HCT116 (cell line): ENCODE data around the gene CES3. TPM values are rescaled to one million over a fixed set of nuclear protein-coding genes. Genes with fewer than 3 reads are reported as not detected.

Source experiments
- ATAC-seq: fragments of 200-7000 bp; cut with Tn5 transposase; 2 replicates; pipeline ENCODE4 v1.9.1; 2020; ENCODE audit warnings: mild to moderate bottlenecking, moderate library complexity
- BruUV-seq: library from RNA; stranded (reverse); fragments of 400-500 nt; replicated peaks from 2 replicates; lab custom pipeline; 2021; lab: Mats Ljungman, UMichigan
- CTCF ChIA-PET: fragments of 300-600 bp; sonication (Branson Sonifier 250); formaldehyde crosslinking; loops from one replicate; lab custom pipeline; 2021; ENCODE audit warnings: antibody characterized with exemption; lab: Charles Lee
- POLR2A ChIA-PET: fragments of 300-600, 350-600 bp; sonication (Branson Sonifier 250); formaldehyde crosslinking; loops from one replicate; lab custom pipeline; 2021; ENCODE audit warnings: antibody characterized with exemption; lab: Charles Lee
- RAD21 ChIA-PET, 2 experiments: fragments of 300-600 bp; sonication (Branson Sonifier 250); formaldehyde crosslinking; loops; one replicate each; lab custom pipeline; 2023; ENCODE audit warnings: low total read pairs in 2 of 2; ENCODE audit not compliant: uncharacterized antibody in 2 of 2, unreplicated experiment in 2 of 2, low non-redundant PET in 1 of 2; lab: Charles Lee
- DNase-seq: peaks from one replicate; pipeline ENCODE4 v3.0.0-alpha.2; 2010; ENCODE audit warnings: low read depth, low spot score
- H2AFZ ChIP-seq: fragments of 200-600 bp; shearing (Covaris generic), sonication (generic); 2 replicates; pipeline ENCODE4 v1.6.1; 2017; ENCODE audit warnings: low read depth, mixed run types, mixed read lengths, antibody characterized with exemption, low read length; ENCODE audit not compliant: poor library complexity, severe bottlenecking
- H3K27ac ChIP-seq: 2 replicates; pipeline ENCODE4 v1.5.1; 2012; ENCODE audit warnings: low read depth, low read length
- H3K27me3 ChIP-seq: fragments of 200-600 bp; sonication (generic); 2 replicates; pipeline ENCODE4 v1.6.1; 2016; ENCODE audit warnings: mixed run types, low read length, mixed read lengths; ENCODE audit not compliant: insufficient read depth
- H3K36me3 ChIP-seq, 2 experiments: fragments of 200-500 bp in 1 of 2; fragments of 200-600 bp in 1 of 2; sonication (Bioruptor generic) in 1 of 2; sonication (generic) in 1 of 2; 2 replicates each; pipeline versions ENCODE4 v1.5.1 to v1.6.1; 2014 to 2016; ENCODE audit warnings: low read length in 2 of 2, inconsistent platforms in 1 of 2, mixed read lengths in 1 of 2, mixed run types in 1 of 2; ENCODE audit not compliant: insufficient read depth in 2 of 2, control insufficient read depth in 1 of 2
- H3K4me1 ChIP-seq, 2 experiments: fragments of 200-600 bp in 1 of 2; sonication (generic) in 1 of 2; 2 replicates each; pipeline versions ENCODE4 v1.5.1 to v1.6.1; 2012 to 2017; ENCODE audit warnings: low read length in 2 of 2, inconsistent platforms in 1 of 2, mild to moderate bottlenecking in 1 of 2, mixed read lengths in 1 of 2, mixed run types in 1 of 2, moderate library complexity in 1 of 2; ENCODE audit not compliant: insufficient read depth in 2 of 2, control insufficient read depth in 1 of 2
- H3K4me2 ChIP-seq: fragments of 200-600 bp; sonication (generic); 2 replicates; pipeline ENCODE4 v1.6.1; 2017; ENCODE audit warnings: mixed run types, low read length, mixed read lengths
- H3K4me3 ChIP-seq, 2 experiments: fragments of 200-600 bp in 1 of 2; sonication (generic) in 1 of 2; replicated peaks in 1 of 2; 2 replicates each; pipeline ENCODE4 v1.5.1; 2011 to 2016; ENCODE audit warnings: low read length in 2 of 2, control low read depth in 1 of 2, low read depth in 1 of 2, mild to moderate bottlenecking in 1 of 2, mixed read lengths in 1 of 2, mixed run types in 1 of 2
- H3K79me2 ChIP-seq: fragments of 200-600 bp; sonication (generic); 2 replicates; pipeline ENCODE4 v1.6.1; 2017; ENCODE audit warnings: mild to moderate bottlenecking, mixed run types, low read length, moderate library complexity, mixed read lengths; ENCODE audit not compliant: insufficient read depth
- H3K9ac ChIP-seq: fragments of 200-600 bp; sonication (generic); 2 replicates; pipeline ENCODE4 v1.6.1; 2016; ENCODE audit warnings: low read length, mixed read lengths
- H3K9me2 ChIP-seq: fragments of 200-600 bp; sonication (generic), shearing (Covaris generic); 2 replicates; pipeline ENCODE4 v1.6.1; 2017; ENCODE audit warnings: mixed run types, mild to moderate bottlenecking, moderate library complexity; ENCODE audit not compliant: insufficient read depth
- H3K9me3 ChIP-seq, 2 experiments: fragments of 200-500 bp in 1 of 2; fragments of 200-600 bp in 1 of 2; sonication (Bioruptor generic) in 1 of 2; sonication (generic) in 1 of 2; 2 replicates each; pipeline ENCODE4 v1.6.1; 2014 to 2017; ENCODE audit warnings: low read length in 2 of 2, mixed read lengths in 2 of 2, inconsistent platforms in 1 of 2, low read depth in 1 of 2, mild to moderate bottlenecking in 1 of 2, mixed run types in 1 of 2, moderate library complexity in 1 of 2; ENCODE audit not compliant: control insufficient read depth in 1 of 2, insufficient read depth in 1 of 2
- H4K20me1 ChIP-seq: fragments of 200-600 bp; sonication (generic), shearing (Covaris generic); 2 replicates; pipeline ENCODE4 v1.6.1; 2017; ENCODE audit warnings: mixed run types, mild to moderate bottlenecking, moderate library complexity; ENCODE audit not compliant: insufficient read depth
- CTCF ChIP-seq, 3 experiments: fragments of 200-600 bp in 1 of 3; sonication (generic) in 1 of 3; IDR thresholded peaks in 2 of 3; conservative IDR thresholded peaks in 1 of 3; 2 replicates each; pipeline ENCODE4 v1.5.1; 2012 to 2017; ENCODE audit warnings: low read depth in 2 of 3, low read length in 2 of 3, antibody characterized with exemption in 1 of 3, borderline replicate concordance in 1 of 3, control low read depth in 1 of 3, mild to moderate bottlenecking in 1 of 3, mixed read lengths in 1 of 3, mixed run types in 1 of 3, moderate library complexity in 1 of 3; ENCODE audit not compliant: insufficient read depth in 1 of 3
- FOSL1 ChIP-seq: IDR thresholded peaks from 2 replicates; pipeline ENCODE4 v1.6.1; 2012; ENCODE audit warnings: low read depth
- TCF7L2 ChIP-seq: IDR thresholded peaks from 2 replicates; pipeline ENCODE4 v1.7.0; 2011; ENCODE audit warnings: borderline replicate concordance, inconsistent platforms; ENCODE audit not compliant: insufficient read depth, insufficient read length; ENCODE audit errors: extremely low read depth
- intact Hi-C: fragments of 100-400 bp; cut with micrococcal nuclease; formaldehyde crosslinking; loops from 2 replicates; pipeline ENCODE4 v1.10.0; 2022
- total RNA-seq: library from RNA; stranded (reverse); gene quantifications from one replicate; pipeline ENCODE4 v1.2.1, GENCODE V29; 2021; ENCODE audit not compliant: unreplicated experiment
- TF ChIP-seq, protein P1 (sequence below): IDR thresholded peaks from 2 replicates; pipeline ENCODE4 v1.6.1; 2012
- TF ChIP-seq, protein P2 (sequence below): IDR thresholded peaks from 2 replicates; pipeline ENCODE4 v1.6.1; 2011; ENCODE audit warnings: mild to moderate bottlenecking, low read length, moderate library complexity; ENCODE audit not compliant: insufficient replicate concordance; ENCODE audit errors: extremely low read depth

Gene CES3
- total RNA-seq, 1 experiment from 2014 or later: 10.8 TPM

DNA sequence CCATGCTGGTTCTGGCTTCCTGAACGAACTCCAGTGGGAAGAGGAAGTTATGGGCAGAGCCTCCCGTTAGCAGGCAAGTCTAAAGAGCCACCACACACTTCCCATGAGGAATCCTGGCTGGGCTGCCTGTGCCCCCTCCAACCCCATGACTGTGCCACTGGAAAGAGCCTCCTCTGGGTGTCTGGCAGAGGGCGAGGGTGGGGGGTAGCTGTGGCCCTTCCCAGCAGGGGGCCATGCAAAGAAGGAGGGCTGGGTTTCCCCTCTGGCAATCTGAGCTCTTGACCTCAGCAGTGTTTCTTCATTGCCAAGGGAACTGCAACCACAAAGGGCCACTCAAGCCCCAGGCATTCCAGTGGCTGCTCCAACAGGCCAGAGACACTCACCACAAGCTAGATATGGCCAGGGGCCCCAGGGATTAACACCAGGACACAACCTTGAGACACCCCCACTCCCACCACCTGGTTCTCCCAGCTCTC is 34.1 kb upstream of the CES3 start:
- ChIA-PET POLR2A (no interaction called here), RAD21 (no interaction called here), CTCF (interaction anchor here (1.1 to 2.8 kb wide), 2 partner anchors 17 to 32 kb away, joined by 4 to 32 read pairs; no protein-coding TSS in a partner anchor)
- Histone ChIP-seq H3K36me3 (peaks cover 0 to 2% of the 10 kb centered on the region in 2 experiments; a peak in 1 of 4 replicates), H2AFZ (no peak overlapping the region), H3K9me3 (no peaks in the 10 kb centered on the region), H3K79me2 (peaks cover under 1% of the 10 kb centered on the region; the same call in 1 of the 2 replicates), H3K27me3 (no peaks in the 10 kb centered on the region), H3K27ac (peak overlapping the region; percentile 22; the same call in 1 of the 2 replicates), H3K4me3 (no peak overlapping the region), H3K4me1 (peaks cover 21 to 50% of the 10 kb centered on the region in 2 experiments), H3K9me2 (no peaks in the 10 kb centered on the region), H3K9ac (no peak overlapping the region), H3K4me2 (peak overlapping the region; percentile 45), H4K20me1 (no peaks in the 10 kb centered on the region)
- no TSS peak for BruUV-seq
- intact Hi-C loops: no loop called here
- TF ChIP-seq, protein P1, sequence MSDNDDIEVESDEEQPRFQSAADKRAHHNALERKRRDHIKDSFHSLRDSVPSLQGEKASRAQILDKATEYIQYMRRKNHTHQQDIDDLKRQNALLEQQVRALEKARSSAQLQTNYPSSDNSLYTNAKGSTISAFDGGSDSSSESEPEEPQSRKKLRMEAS: no peak
- TF ChIP-seq CTCF (IDR thresholded peaks at IDR 0.05 in 2 of 3, conservative IDR thresholded peaks at IDR 0.05 in 1 of 3; ENCODE audit: borderline replicate concordance in 1 of 3, insufficient read depth in 1 of 3, low read depth in 2 of 3, low read length in 2 of 3): no peak
- ATAC-seq: peak; percentile 30
- no peak for DNase-seq

DNA sequence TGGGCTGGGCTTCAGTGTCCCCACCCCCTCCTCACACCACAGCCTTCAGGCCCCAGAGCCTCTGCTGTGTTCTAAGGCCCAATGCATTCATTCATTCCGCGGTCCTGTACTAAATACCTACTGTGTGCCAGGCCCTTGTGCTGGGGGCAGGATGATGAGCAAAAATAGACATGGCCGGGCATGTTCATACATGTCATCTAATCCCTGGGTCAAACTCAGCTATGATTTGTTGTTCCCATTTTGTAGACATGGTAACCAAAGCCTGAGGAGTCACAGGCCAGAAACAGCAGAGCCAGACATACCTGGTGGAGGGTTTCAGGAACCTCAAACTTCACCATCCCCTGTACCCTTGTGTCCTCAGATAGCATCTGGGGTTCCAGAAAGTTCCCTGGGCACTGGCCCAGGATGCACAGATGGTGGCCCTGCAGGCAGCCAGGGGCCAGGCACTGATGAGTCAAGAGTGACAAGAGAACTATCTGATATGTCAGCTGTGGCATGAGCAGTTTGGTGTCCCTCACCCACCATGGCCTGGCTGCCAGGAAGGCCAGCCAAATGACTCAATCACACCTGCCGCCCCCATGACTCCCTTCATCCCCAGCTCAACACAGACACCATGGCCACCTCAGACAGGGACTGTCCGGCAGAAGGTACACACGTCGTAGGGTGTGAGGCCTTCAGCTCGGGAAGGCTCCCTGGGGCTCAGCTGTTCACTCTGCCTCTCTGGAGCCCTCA is 33.0 kb upstream of the CES3 start:
- ChIA-PET RAD21 (interaction anchor here (1.0 to 1.4 kb wide), 2 partner anchors 33 kb away, joined by 5 to 6 read pairs; no protein-coding TSS in a partner anchor), POLR2A (no interaction called here), CTCF (interaction anchor here (1.1 to 2.8 kb wide), 12 partner anchors 13 to 523 kb away, joined by 3 to 32 read pairs (median 3); partner anchors contain the start of genes CES3 and PDP2)
- peak overlapping the region; percentile 45 for H3K4me2 ChIP-seq
- no peak overlapping the region for H3K9ac ChIP-seq
- no peaks in the 10 kb centered on the region for H3K27me3 ChIP-seq
- peak overlapping the region; percentile 22 for H3K27ac ChIP-seq
- intact Hi-C loops: loop anchor here (1.0 kb wide), 1 partner anchor 33 kb away; no protein-coding TSS in a partner anchor
- H3K9me2 ChIP-seq: no peaks in the 10 kb centered on the region
- DNase-seq: no peak
- TF ChIP-seq, protein P1: 0 out of 2 replicates have a peak, but pooled peaks have one; percentile 17
- no peak for TF ChIP-seq FOSL1
- TF ChIP-seq TCF7L2: no peak
- TF ChIP-seq, protein P2, sequence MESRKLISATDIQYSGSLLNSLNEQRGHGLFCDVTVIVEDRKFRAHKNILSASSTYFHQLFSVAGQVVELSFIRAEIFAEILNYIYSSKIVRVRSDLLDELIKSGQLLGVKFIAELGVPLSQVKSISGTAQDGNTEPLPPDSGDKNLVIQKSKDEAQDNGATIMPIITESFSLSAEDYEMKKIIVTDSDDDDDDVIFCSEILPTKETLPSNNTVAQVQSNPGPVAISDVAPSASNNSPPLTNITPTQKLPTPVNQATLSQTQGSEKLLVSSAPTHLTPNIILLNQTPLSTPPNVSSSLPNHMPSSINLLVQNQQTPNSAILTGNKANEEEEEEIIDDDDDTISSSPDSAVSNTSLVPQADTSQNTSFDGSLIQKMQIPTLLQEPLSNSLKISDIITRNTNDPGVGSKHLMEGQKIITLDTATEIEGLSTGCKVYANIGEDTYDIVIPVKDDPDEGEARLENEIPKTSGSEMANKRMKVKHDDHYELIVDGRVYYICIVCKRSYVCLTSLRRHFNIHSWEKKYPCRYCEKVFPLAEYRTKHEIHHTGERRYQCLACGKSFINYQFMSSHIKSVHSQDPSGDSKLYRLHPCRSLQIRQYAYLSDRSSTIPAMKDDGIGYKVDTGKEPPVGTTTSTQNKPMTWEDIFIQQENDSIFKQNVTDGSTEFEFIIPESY: no peak
- no peak; the same call in 1 of the 2 replicates for ATAC-seq
- H2AFZ ChIP-seq: no peak overlapping the region
- no peaks in the 10 kb centered on the region for H3K9me3 ChIP-seq
- peaks cover 11% of the 10 kb centered on the region for H3K79me2 ChIP-seq
- peaks cover 0 to 7% of the 10 kb centered on the region in 2 experiments; a peak in 1 of 4 replicates for H3K36me3 ChIP-seq
- BruUV-seq: no TSS peak
- no peaks in the 10 kb centered on the region for H4K20me1 ChIP-seq
- H3K4me3 ChIP-seq: no peak overlapping the region
- peaks cover 21 to 59% of the 10 kb centered on the region in 2 experiments for H3K4me1 ChIP-seq
